ENCODE data around the gene CD4.

- TF ChIP-seq CTCF (IDR thresholded peaks at IDR 0.05) (no peak), ZFX (IDR thresholded peaks at IDR 0.05; ENCODE audit: borderline replicate concordance) (no peak)
Observed at GRCh38 chr12:6854036-6854435, 64.7 kb downstream of the CD4 start.
